Measurements from ENCODE around the gene GRIK2. TPM values are rescaled to one million over a fixed set of nuclear protein-coding genes. Genes with fewer than 3 reads are reported as not detected.

Gene GRIK2
- total RNA-seq, 1 experiment from 2014 or later, result 0.70 TPM

DNA sequence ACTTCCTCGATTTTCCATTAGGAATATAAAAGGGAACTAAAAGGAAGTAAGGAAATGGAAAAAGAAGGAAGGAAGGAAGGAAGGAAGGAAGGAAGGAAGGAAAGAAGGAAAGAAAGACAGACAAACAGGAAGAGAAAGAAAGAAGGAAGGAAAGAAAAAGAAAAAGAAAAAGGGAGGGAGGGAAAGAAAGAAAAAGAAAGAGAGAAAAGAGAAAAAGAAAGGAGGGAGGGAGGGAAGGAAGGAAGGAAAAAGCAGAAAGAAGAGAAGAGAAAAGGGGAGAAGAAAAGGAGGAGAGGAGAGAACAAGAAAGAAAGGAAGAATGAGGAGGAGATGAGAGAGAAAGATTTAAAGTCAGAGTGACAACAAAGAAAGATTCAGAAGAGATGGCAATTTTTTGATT is 724.5 kb downstream of the GRIK2 start:
- no peak for TF ChIP-seq CTCF (conservative IDR thresholded peaks at IDR 0.05)

More for the DNA sequence above, 724.5 kb downstream of the GRIK2 start:
- Histone ChIP-seq H3K23ac (ENCODE audit: insufficient read length, low read depth, low read length) (no peak overlapping the region), H2BK12ac (ENCODE audit: insufficient read length, low read depth, low read length) (no peak overlapping the region), H3K14ac (ENCODE audit: insufficient read depth, low read length) (no peak overlapping the region), H3K18ac (ENCODE audit: insufficient read length, low read depth, low read length) (no peak overlapping the region), H3K9me3 (ENCODE audit: control insufficient read depth, low read depth, low read length) (no peaks in the 10 kb centered on the region), H4K20me1 (ENCODE audit: control insufficient read depth, insufficient read depth, insufficient read length) (no peaks in the 10 kb centered on the region), H2BK20ac (ENCODE audit: low read depth, low read length, poor library complexity, severe bottlenecking) (no peak overlapping the region), H3K56ac (ENCODE audit: insufficient read length, low read depth, low read length) (no peak overlapping the region), H3K9ac (ENCODE audit: extremely low read depth, insufficient read length, low read length) (no peak overlapping the region), H3K27ac (ENCODE audit: insufficient read length, low read depth, low read length) (no peak overlapping the region), H2BK5ac (ENCODE audit: insufficient read length, low read length) (no peak overlapping the region), H3K4me2 (ENCODE audit: insufficient read depth, insufficient read length, low read length) (no peak overlapping the region), H3K79me1 (ENCODE audit: insufficient read depth, low read depth, low read length, poor library complexity, severe bottlenecking) (no peaks in the 10 kb centered on the region), H2AK5ac (ENCODE audit: insufficient read length, low read length) (no peak overlapping the region), H4K5ac (ENCODE audit: insufficient read length, low read depth, low read length) (no peak overlapping the region), H2BK15ac (ENCODE audit: low read depth, low read length) (no peak overlapping the region), H3K27me3 (ENCODE audit: insufficient read depth, low read length) (no peaks in the 10 kb centered on the region), H4K91ac (ENCODE audit: insufficient read length, low read depth, low read length) (no peak overlapping the region), H3K79me2 (ENCODE audit: insufficient read depth, low read length) (no peaks in the 10 kb centered on the region), H3K23me2 (ENCODE audit: insufficient read length, low read depth, low read length, poor library complexity, severe bottlenecking) (no peaks in the 10 kb centered on the region), H3T11ph (ENCODE audit: low read length) (no peak overlapping the region), H2BK120ac (ENCODE audit: low read depth, low read length, poor library complexity, severe bottlenecking) (no peak overlapping the region), H3K4me1 (ENCODE audit: insufficient read depth, low read length) (no peaks in the 10 kb centered on the region), H2AFZ (ENCODE audit: low read length) (no peak overlapping the region), H3K4ac (ENCODE audit: low read depth, low read length) (no peak overlapping the region), H4K8ac (replicated peaks; ENCODE audit: insufficient read length, low read depth, low read length) (no peak overlapping the region)
- peaks cover 0 to 7% of the 10 kb centered on the region in 2 experiments; a peak in 3 of 5 replicates for H3K9me3 Mint-ChIP-seq
- H3K4me3 Mint-ChIP-seq, result no peak overlapping the region
- H3K27ac Mint-ChIP-seq, result no peak overlapping the region
- no peaks in the 10 kb centered on the region; a peak in 2 of 7 replicates for H3K36me3 Mint-ChIP-seq (ENCODE audit: insufficient read depth in 1 of 3, low read depth in 3 of 3)
- no CpG with 5 or more reads among the region's 1 CpG for WGBS (ENCODE audit: extremely low coverage, insufficient read length, low lambda C conversion rate)
- no peaks in the 10 kb centered on the region; a peak in 1 of 4 replicates for H3K4me1 Mint-ChIP-seq
- no peak for DNase-seq
- no peaks in the 10 kb centered on the region for H3K27me3 Mint-ChIP-seq (ENCODE audit: low read depth)

Measured in H9 (cell line).